Sciatic nerve (tissue), 2 donors: ENCODE results near the gene GTF2H1. TPM values are rescaled to one million over a fixed set of nuclear protein-coding genes. Genes with fewer than 3 reads are reported as not detected.

Experiments used
- ATAC-seq: fragments of 200-7000 bp; cut with Tn5 transposase; one replicate; pipeline ENCODE4 v1.9.1; 2020; ENCODE audit warnings: mild to moderate bottlenecking, moderate library complexity
- DNase-seq: peaks from one replicate; pipeline ENCODE4 v3.0.0-alpha.2; 2020; ENCODE audit warnings: low spot score
- intact Hi-C: fragments of 100-400 bp; cut with DNase I; formaldehyde crosslinking; loops from one replicate; pipeline ENCODE4 v1.14.2; 2022
- total RNA-seq: library from RNA; stranded (reverse); fragmentation: NEBNext Ultra II Directional; extraction: Animal tissue kit (Norgen Biotek cat#: 25700); gene quantifications from one replicate; pipeline ENCODE4 v1.2.1, GENCODE V29; 2021
- donor health status: DM: no; HTN: no; CAD: no.
- donor health status: DM: no; HTN: no; CAD: no.

GTF2H1 gene
- total RNA-seq, 1 donor from 2014 or later, result 53.5 TPM

GRCh38 chr11:18366286-18366685, 43.9 kb downstream of the GTF2H1 start:
- intact Hi-C loops, result no loop called here
- DNase-seq (no peak), ATAC-seq (no peak)

GRCh38 chr11:18367431-18367830, 45.1 kb downstream of the GTF2H1 start:
- intact Hi-C loops, result no loop called here
- no peak for DNase-seq
- no peak for ATAC-seq

- ATAC-seq, result no peak
- intact Hi-C loops, result no loop called here
- no peak for DNase-seq
Observed at GRCh38 chr11:18368221-18368620, 45.9 kb downstream of the GTF2H1 start.

DNA sequence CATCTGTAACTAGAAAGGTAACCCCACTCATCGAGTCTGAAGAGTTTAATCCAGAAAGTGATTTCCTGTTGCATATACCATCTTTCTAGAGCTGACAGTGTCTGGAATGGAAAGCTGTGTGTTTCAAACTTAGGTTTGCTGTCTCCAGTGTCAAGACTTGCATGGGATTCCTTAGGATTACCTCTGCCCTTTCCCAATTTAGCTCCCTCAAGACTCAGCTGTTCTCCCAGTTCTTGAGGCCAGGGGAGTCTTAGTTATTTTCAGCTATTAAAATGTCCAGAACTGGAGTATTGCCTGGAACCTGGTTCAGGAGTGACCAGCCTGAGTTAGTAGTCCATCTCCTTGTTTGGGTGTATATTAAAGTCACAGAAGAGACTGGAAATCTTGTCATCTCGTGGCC, 47.0 kb downstream of the GTF2H1 start:
- intact Hi-C loops, result no loop called here
- ATAC-seq (no peak), DNase-seq (no peak)

- ATAC-seq (no peak), DNase-seq (no peak)
- intact Hi-C loops, result no loop called here
Observed at GRCh38 chr11:18371279-18371678, 48.9 kb downstream of the GTF2H1 start.

- ATAC-seq, result no peak
- intact Hi-C loops, result no loop called here
- DNase-seq, result no peak
Observed at GRCh38 chr11:18372201-18372600, 49.8 kb downstream of the GTF2H1 start.

DNA sequence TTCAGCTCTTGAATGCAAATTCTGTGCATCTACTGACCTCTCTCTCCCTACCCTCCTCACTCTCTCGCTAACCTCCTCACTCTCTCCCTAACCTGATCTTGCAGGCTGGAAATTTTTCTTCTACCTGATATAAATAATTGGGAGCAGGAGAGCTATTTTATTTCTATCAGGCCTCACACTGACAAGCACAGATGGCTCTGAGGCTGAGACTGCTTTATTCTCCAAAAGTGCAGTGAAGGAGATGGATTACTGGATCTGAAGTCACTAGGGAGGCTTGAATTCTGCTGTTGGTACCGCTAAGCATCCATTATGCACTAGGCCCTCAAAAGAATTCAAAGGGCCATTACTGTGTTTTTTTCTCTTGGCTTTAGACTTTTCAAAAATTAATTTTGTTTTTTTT, 52.6 kb downstream of the GTF2H1 start:
- DNase-seq, result no peak
- intact Hi-C loops, result no loop called here
- ATAC-seq, result no peak

DNA sequence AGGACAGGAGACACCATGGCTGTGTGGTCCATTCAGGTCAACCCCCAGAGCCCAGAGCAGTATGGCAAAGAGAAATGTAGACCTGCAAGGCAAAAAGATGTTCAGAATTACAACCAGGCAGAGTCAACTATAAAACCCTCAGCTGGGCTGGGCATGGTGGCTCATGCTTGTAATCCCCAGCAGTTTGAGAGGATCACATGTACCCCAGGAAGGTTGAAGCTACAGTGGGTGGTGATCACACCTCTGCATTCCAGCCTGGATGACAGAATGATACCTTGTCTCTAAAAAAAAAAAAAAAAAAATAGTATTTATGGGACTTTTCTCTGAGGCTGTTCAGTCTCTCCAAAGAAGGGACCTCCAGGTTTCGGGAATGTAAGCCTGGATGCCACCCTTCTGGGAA, 53.6 kb downstream of the GTF2H1 start:
- DNase-seq (no peak), ATAC-seq (no peak)
- intact Hi-C loops, result no loop called here

- no peak for DNase-seq
- intact Hi-C loops, result no loop called here
- ATAC-seq, result no peak
Observed at GRCh38 chr11:18379201-18379600, 56.8 kb downstream of the GTF2H1 start.

DNA sequence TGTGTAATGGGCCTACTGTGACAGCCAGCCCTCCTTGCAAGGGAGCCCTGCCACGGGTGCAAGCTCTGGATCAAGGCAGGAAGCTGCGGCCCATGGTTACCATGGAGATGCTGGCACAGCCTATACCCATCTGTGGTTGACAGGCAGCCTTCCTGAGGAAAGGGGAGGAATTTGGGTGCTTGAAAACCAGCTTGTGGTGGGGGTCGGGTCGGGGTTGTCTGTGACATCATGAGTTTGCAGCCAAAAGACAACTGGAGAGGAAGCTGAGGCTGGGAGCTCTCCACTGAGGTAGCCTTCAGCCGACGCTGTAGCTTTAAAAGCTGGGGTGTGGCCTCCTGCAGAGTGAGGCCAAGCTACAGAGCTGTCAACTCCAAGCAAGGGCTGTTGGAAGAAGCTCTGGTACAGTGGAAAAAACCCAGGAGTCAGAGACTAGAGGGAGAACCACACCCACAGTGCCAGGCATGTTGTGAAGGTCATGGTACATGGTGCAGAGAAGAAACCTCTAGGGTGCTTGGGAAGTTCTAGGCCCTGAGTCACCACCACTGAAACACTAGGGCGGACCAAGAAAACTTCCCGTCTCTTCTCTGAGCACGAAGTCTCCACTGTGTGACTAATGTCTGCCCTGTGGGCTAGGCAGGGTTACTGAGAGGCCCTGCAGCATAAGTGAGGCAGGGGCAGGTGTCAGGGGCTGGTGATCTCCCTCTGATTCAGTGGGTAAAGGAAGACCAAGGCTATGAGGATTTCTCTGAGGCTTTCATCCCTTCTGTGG, 61.2 kb downstream of the GTF2H1 start:
- ATAC-seq (peak; percentile 94), DNase-seq (peak; percentile 71)
- intact Hi-C loops, result no loop called here

- ATAC-seq (peak; percentile 87), DNase-seq (peak; percentile 69)
- intact Hi-C loops, result no loop called here
Observed at GRCh38 chr11:18384157-18384641, 61.8 kb downstream of the GTF2H1 start.

- ATAC-seq (no peak), DNase-seq (no peak)
- intact Hi-C loops, result no loop called here
Observed at GRCh38 chr11:18390088-18390487, 67.7 kb downstream of the GTF2H1 start.

GRCh38 chr11:18392434-18393321, 70.3 kb downstream of the GTF2H1 start:
- intact Hi-C loops, result no loop called here
- DNase-seq, result no peak
- ATAC-seq, result no peak

- no peak for DNase-seq
- no peak for ATAC-seq
- intact Hi-C loops, result no loop called here
Observed at GRCh38 chr11:18393581-18394274, 71.4 kb downstream of the GTF2H1 start.

DNA sequence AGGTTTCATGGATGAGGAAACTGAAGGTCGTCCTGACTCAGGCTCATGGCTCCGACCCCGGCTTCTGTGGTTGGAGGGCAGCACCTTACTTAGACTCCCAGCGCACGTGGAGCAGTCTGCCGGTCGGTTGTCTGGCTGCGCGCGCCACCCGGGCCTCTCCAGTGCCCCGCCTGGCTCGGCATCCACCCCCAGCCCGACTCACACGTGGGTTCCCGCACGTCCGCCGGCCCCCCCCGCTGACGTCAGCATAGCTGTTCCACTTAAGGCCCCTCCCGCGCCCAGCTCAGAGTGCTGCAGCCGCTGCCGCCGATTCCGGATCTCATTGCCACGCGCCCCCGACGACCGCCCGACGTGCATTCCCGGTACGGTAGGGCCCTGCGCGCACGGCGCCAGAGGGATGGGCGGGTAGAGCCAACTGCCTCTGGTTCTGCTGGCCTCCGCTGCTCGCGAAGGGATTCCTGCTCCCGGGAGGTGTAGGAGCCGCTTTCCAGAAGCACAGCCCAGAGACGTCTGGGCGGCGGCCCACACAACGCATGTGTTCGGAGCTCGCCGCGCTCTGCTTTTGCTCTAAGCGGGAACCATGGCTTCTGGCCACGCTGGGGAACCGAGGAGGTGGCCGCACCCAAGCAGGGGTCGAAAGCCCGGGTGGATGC, 72.0 kb downstream of the GTF2H1 start, which contains the start of gene LDHA:
TSS of gene LDHA (plus strand) at position 289 of the 653 bp plus-strand sequence. CDS start 2,280 bp downstream, outside the sequence.
- intact Hi-C loops, result no loop called here
- ATAC-seq, result peak; percentile 95
- peak; percentile 99 for DNase-seq

DNA sequence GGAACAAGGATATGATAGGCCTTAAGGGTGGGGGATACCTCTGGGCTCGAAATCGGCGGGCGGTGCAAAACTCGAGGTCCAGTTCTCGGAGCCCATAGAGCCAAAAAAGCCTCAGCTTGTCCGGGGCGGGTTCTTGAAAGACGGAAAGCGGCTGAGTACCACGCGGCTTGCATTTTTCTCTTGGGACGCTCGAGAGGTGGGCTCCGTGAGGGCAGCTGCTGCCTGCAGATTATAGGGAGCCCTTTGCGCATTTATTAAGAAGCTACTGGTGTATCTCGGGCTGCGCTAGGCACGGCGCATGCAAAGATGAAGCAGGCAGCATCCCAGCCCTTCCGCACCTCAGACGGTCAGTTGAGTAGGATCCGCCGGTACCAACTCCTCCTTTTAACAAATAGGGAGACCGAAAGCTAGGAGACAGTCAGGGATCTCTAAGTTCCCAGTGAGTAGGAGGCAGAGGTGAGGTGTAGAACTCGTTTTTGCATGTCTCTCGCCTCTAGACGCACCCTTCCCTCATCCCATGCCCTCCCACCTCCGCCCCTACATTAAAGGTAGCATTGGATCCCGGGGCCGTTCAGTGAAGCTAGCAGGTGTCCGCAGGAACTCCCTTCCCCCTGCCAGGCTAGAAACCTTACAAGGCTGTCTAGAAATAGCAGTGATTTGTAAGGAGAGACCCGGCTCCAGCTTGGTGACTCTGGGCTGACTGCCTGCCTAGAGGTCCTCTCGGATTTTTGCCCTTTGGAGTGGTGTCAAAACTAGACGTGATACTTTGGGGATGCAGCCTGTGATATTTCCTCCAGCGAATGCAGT, 72.8 kb downstream of the GTF2H1 start:
- peak; percentile 3 for ATAC-seq
- no peak for DNase-seq
- intact Hi-C loops, result no loop called here

DNA sequence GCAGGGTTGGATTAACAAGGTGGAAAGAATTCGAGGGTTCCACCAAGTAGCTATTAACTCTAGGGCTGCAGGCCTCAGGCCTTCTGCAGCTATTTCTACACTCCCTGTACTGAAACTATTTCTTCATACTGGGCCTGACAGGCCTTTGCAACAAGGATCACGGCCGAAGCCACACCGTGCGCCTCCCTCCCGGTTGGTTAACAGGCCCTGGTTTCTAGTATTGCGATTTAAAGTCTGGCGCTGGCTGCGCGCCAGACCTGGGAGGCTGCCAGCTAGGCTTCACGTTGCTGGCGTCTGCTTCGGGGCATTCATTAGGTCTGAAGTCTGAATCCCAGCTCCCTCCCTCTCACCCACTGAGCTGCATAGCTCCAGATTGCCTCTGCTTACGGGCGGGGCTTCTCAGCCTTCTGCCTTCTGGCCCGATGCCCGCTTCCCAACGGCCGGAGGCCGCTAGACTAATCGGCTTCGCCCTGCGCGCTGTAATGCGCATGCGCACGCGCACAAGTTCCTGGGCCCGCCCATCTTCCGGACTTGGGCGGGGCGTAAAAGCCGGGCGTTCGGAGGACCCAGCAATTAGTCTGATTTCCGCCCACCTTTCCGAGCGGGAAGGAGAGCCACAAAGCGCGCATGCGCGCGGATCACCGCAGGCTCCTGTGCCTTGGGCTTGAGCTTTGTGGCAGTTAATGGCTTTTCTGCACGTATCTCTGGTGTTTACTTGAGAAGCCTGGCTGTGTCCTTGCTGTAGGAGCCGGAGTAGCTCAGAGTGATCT, 73.6 kb downstream of the GTF2H1 start:
- peak; percentile 99 for DNase-seq
- peak; percentile 96 for ATAC-seq
- intact Hi-C loops, result no loop called here
